K562 (cell line): ENCODE data around the gene MAGEB1. TPM values are rescaled to one million over a fixed set of nuclear protein-coding genes. Genes with fewer than 3 reads are reported as not detected.

ENCODE experiments used
- ATF1 ChIP-seq, 2 experiments: fragments of 450-650 bp in 1 of 2; IDR thresholded peaks; 2 replicates each; pipeline ENCODE4 v1.6.1; 2016; ENCODE audit warnings: missing compliant biosample characterization in 1 of 2, missing genetic modification characterization in 1 of 2
- BCLAF1 ChIP-seq, 2 experiments: fragments of 450-650 bp in 1 of 2; IDR thresholded peaks; 2 replicates each; pipeline ENCODE4 v1.6.1; 2011 to 2017; ENCODE audit warnings: low read depth in 2 of 2, antibody characterized with exemption in 1 of 2, borderline replicate concordance in 1 of 2, low read length in 1 of 2, mild to moderate bottlenecking in 1 of 2, mixed read lengths in 1 of 2; ENCODE audit not compliant: control insufficient read depth in 1 of 2
- CCNT2 ChIP-seq: IDR thresholded peaks from 2 replicates; pipeline ENCODE4 v1.6.1; 2011; ENCODE audit warnings: borderline replicate concordance, low read depth, mild to moderate bottlenecking, moderate library complexity, mixed read lengths, low read length; ENCODE audit not compliant: insufficient read length; ENCODE audit errors: extremely low read depth
- EP300 ChIP-seq: IDR thresholded peaks from 2 replicates; pipeline ENCODE4 v1.6.1; 2012; ENCODE audit warnings: low read length, improper control_type of control experiment
- FOXM1 ChIP-seq, 2 experiments: fragments of 450-650 bp in 1 of 2; sonication (generic) in 1 of 2; formaldehyde crosslinking in 1 of 2; IDR thresholded peaks; 2 replicates each; pipeline versions ENCODE4 v1.6.1 to v1.9.0; 2017 to 2022; ENCODE audit warnings: low read depth in 2 of 2, mild to moderate bottlenecking in 2 of 2, missing genetic modification reagents in 1 of 2, moderate library complexity in 1 of 2
- POLR2B ChIP-seq: fragments of 450-650 bp; IDR thresholded peaks from 2 replicates; pipeline ENCODE4 v1.6.1; 2018; ENCODE audit warnings: low read depth; ENCODE audit not compliant: partially characterized antibody
- PREB ChIP-seq: sonication (generic); formaldehyde crosslinking; IDR thresholded peaks from 2 replicates; pipeline ENCODE4 v1.8.1; 2023; ENCODE audit warnings: mild to moderate bottlenecking, missing genetic modification reagents
- RBM14 ChIP-seq: fragments of 200-400 bp; formaldehyde crosslinking; IDR thresholded peaks from 2 replicates; pipeline ENCODE4 v1.6.1; 2018; ENCODE audit warnings: low read depth, mild to moderate bottlenecking, low read length, moderate library complexity, borderline replicate concordance; ENCODE audit not compliant: insufficient read depth
- RREB1 ChIP-seq: fragments of 250-450 bp; sonication (Bioruptor Pico); IDR thresholded peaks from 2 replicates; pipeline ENCODE4 v1.4.0; 2020
- SPI1 ChIP-seq: IDR thresholded peaks from 2 replicates; pipeline ENCODE4 v1.6.1; 2011; ENCODE audit warnings: low read depth, low read length, control low read depth, borderline replicate concordance
- ZBTB9 ChIP-seq: fragments of 450-650 bp; formaldehyde crosslinking; IDR thresholded peaks from 2 replicates; pipeline ENCODE4 v1.4.0; 2020; ENCODE audit warnings: mild to moderate bottlenecking, moderate library complexity
- ZNF282 ChIP-seq: sonication (generic); formaldehyde crosslinking; IDR thresholded peaks from 2 replicates; pipeline ENCODE4 v1.8.1; 2023; ENCODE audit warnings: missing genetic modification reagents
- ZNF384 ChIP-seq: IDR thresholded peaks from 2 replicates; pipeline ENCODE4 v1.6.1; 2012; ENCODE audit warnings: low read depth, low read length, improper control_type of control experiment
- ZNF511 ChIP-seq: sonication (generic); formaldehyde crosslinking; IDR thresholded peaks from 2 replicates; pipeline ENCODE4 v1.8.0; 2022; ENCODE audit warnings: mild to moderate bottlenecking, missing genetic modification reagents
- polyA plus RNA-seq, 8 experiments: library from polyadenylated mRNA; depleted of rRNA in 4 of 8; stranded (reverse) in 5 of 8; unstranded in 3 of 8; fragments of >200 nt; fragmentation: Nextera tagmentation in 2 of 8; fragmentation: Illumina TruSeq in 1 of 8; extraction: Ambion mirVana in 2 of 8; extraction: Trizol in 1 of 8; gene quantifications; 2 replicates each; pipeline versions ENCODE4 v1.2.1 to v1.2.3, GENCODE V29; 2011 to 2014; ENCODE audit warnings: inconsistent platforms in 1 of 8, missing spikeins in 1 of 8
- total RNA-seq, 7 experiments: library from RNA; depleted of rRNA in 6 of 7; stranded (reverse); fragments of >200 nt in 6 of 7; fragmentation: Illumina TruSeq in 2 of 7; extraction: Trizol in 2 of 7; gene quantifications; 2 replicates each; pipeline versions ENCODE4 v1.2.1 to v1.2.3, GENCODE V29; 2011 to 2021; ENCODE audit warnings: low replicate concordance in 1 of 7

MAGEB1 gene
- total and polyA plus RNA-seq, 9 of the 15 experiments (the other 6 are each of a cell fraction or from before 2014, with no cell fraction given) = 32.6 to 100 (median 43.4) TPM

- TF ChIP-seq ATF1 (CRISPR knock-in tag; IDR thresholded peaks at IDR 0.05) (no peak), ATF1 (tag; IDR thresholded peaks at IDR 0.05) (peak; percentile 40; the same call in 1 of the 2 replicates), POLR2B (no peak), RBM14 (no peak), SPI1 (peak; percentile 84), CCNT2 (no peak), FOXM1 (IDR thresholded peaks at IDR 0.05; ENCODE audit: low read depth) (no peak), FOXM1 (CRISPR knock-in tag; IDR thresholded peaks at IDR 0.05; ENCODE audit: low read depth) (no peak), EP300 (peak; percentile 69), PREB (CRISPR knock-in tag) (no peak), ZNF511 (CRISPR knock-in tag) (no peak), ZBTB9 (0 out of 2 replicates have a peak, but pooled peaks have one; percentile 18), ZNF282 (CRISPR knock-in tag) (no peak), BCLAF1 (IDR thresholded peaks at IDR 0.05; ENCODE audit: borderline replicate concordance in 1 of 2, control insufficient read depth in 1 of 2, low read depth in 2 of 2, low read length in 1 of 2) (no peak), RREB1 (CRISPR knock-in tag) (no peak), ZNF384 (no peak)
These were observed 29.5 kb upstream of the MAGEB1 start (continued) for GRCh38 chrX:30217465-30217864.
